A673 (cell line): Measurements from ENCODE around the gene TMPRSS11A. TPM values are rescaled to one million over a fixed set of nuclear protein-coding genes. Genes with fewer than 3 reads are reported as not detected.

Source experiments
- BruUV-seq: library from RNA; stranded (reverse); fragments of 400-500 nt; replicated peaks from 2 replicates; lab custom pipeline; 2021; lab: Mats Ljungman, UMichigan
- CTCF ChIA-PET: fragments of 300-600 bp; sonication (Branson Sonifier 250); formaldehyde crosslinking; loops from one replicate; lab custom pipeline; 2022; ENCODE audit warnings: antibody characterized with exemption; lab: Charles Lee
- POLR2A ChIA-PET: fragments of 300-600 bp; sonication (Branson Sonifier 250); formaldehyde crosslinking; loops from one replicate; lab custom pipeline; 2022; ENCODE audit warnings: antibody characterized with exemption; ENCODE audit not compliant: low non-redundant PET; lab: Charles Lee
- DNase-seq: peaks from one replicate; pipeline ENCODE4 v3.0.0-alpha.2; 2015; ENCODE audit warnings: low spot score
- H3K27ac ChIP-seq: fragments of 200-600 bp; sonication (generic); 2 replicates; pipeline ENCODE4 v1.5.1; 2016; ENCODE audit warnings: mixed run types, low read depth, mild to moderate bottlenecking, mixed read lengths, antibody characterized with exemption, low read length; ENCODE audit not compliant: poor library complexity, severe bottlenecking
- H3K27me3 ChIP-seq: fragments of 200-600 bp; sonication (generic); replicated peaks from 2 replicates; pipeline ENCODE4 v1.6.1; 2017; ENCODE audit warnings: mixed run types, low read depth, mild to moderate bottlenecking, mixed read lengths, antibody characterized with exemption, low read length; ENCODE audit not compliant: insufficient read depth, poor library complexity
- H3K36me3 ChIP-seq: fragments of 200-600 bp; sonication (generic); 2 replicates; pipeline ENCODE4 v1.6.1; 2016; ENCODE audit warnings: mixed run types, mild to moderate bottlenecking, mixed read lengths, antibody characterized with exemption, low read length; ENCODE audit not compliant: insufficient read depth, poor library complexity, severe bottlenecking
- H3K4me1 ChIP-seq: fragments of 200-600 bp; sonication (generic); 2 replicates; pipeline ENCODE4 v1.6.1; 2017; ENCODE audit warnings: mixed run types, mild to moderate bottlenecking, mixed read lengths, antibody characterized with exemption, low read length; ENCODE audit not compliant: insufficient read depth, poor library complexity, severe bottlenecking
- H3K4me3 ChIP-seq: fragments of 200-600 bp; sonication (generic); 2 replicates; pipeline ENCODE4 v1.5.1; 2016; ENCODE audit warnings: low read depth, mixed run types, mild to moderate bottlenecking, mixed read lengths, low read length; ENCODE audit not compliant: poor library complexity, severe bottlenecking
- H3K9me3 ChIP-seq: fragments of 200-600 bp; sonication (generic); 2 replicates; pipeline ENCODE4 v1.6.1; 2016; ENCODE audit warnings: mixed run types, low read depth, mild to moderate bottlenecking, mixed read lengths, antibody characterized with exemption, low read length; ENCODE audit not compliant: poor library complexity, severe bottlenecking
- EZH2 ChIP-seq: fragments of 200-600 bp; sonication (generic); IDR thresholded peaks from 2 replicates; pipeline ENCODE4 v1.6.1; 2017; ENCODE audit warnings: borderline replicate concordance, low read depth, mild to moderate bottlenecking, mixed read lengths, antibody characterized with exemption, low read length; ENCODE audit not compliant: poor library complexity, severe bottlenecking
- intact Hi-C: fragments of 100-400 bp; cut with micrococcal nuclease; formaldehyde crosslinking; loops from one replicate; pipeline ENCODE4 v1.10.0; 2022; ENCODE audit not compliant: unreplicated experiment
- total RNA-seq: library from RNA; stranded (reverse); gene quantifications from 2 replicates; pipeline ENCODE4 v1.2.3, GENCODE V29; 2021
- TF ChIP-seq, protein P1 (sequence below): fragments of 300-800, 200-600 bp; sonication (generic); conservative IDR thresholded peaks from 2 replicates; pipeline ENCODE4 v1.5.1; 2017; ENCODE audit warnings: low read depth, mild to moderate bottlenecking, antibody characterized with exemption, low read length, moderate library complexity, mixed read lengths

Gene TMPRSS11A
- total RNA-seq, 1 experiment from 2014 or later, result not detected

DNA sequence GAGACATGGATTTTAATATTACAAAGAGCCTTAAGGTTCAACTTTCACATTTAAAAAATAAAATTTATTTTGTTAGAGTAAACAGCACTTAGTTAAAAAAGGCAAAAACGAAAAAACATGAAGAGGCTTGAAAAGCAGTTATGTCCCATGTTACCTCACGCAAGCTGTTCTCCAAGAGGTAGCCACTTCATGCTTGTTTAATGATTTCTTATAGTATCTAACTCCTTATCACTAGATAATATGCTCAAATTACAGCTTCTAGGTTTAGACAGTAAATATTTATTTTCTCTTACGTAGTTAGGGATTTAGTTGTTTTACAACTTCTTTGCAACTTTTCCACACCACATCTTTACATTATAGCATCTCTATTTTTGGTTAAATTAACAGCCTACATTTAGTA lies 51.7 kb downstream of the TMPRSS11A start:
- no peak for DNase-seq
- CTCF ChIA-PET, result interaction anchor here (0.6 kb wide), 1 partner anchor 10 kb away, joined by 7 read pairs; no protein-coding TSS in a partner anchor
- POLR2A ChIA-PET, result no interaction called here

DNA sequence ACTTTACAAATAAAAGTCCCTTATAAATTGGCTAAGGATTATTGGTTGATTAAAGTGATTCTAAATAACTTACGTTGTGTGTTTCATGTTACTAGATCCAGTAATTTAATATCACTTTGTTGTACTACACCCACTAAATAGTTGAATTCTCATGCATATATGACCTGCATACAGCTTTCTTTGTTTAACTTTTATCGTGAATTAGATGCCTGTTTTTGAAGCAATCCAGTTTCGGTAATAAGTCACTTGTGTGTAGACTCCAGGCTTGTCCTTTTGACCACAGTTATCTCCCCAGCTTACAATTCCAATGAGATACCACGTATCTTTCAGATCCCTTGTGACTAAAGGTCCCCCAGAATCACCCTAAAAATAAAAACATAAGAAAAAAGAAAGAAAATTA lies 52.2 kb downstream of the TMPRSS11A start:
- TF ChIP-seq EZH2, result no peak
- TF ChIP-seq, protein P1, sequence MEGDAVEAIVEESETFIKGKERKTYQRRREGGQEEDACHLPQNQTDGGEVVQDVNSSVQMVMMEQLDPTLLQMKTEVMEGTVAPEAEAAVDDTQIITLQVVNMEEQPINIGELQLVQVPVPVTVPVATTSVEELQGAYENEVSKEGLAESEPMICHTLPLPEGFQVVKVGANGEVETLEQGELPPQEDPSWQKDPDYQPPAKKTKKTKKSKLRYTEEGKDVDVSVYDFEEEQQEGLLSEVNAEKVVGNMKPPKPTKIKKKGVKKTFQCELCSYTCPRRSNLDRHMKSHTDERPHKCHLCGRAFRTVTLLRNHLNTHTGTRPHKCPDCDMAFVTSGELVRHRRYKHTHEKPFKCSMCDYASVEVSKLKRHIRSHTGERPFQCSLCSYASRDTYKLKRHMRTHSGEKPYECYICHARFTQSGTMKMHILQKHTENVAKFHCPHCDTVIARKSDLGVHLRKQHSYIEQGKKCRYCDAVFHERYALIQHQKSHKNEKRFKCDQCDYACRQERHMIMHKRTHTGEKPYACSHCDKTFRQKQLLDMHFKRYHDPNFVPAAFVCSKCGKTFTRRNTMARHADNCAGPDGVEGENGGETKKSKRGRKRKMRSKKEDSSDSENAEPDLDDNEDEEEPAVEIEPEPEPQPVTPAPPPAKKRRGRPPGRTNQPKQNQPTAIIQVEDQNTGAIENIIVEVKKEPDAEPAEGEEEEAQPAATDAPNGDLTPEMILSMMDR, result no peak
- ChIA-PET CTCF (no interaction called here), POLR2A (no interaction called here)
- Histone ChIP-seq H3K4me1 (no peaks in the 10 kb centered on the region), H3K36me3 (no peaks in the 10 kb centered on the region), H3K27ac (no peak overlapping the region), H3K9me3 (no peaks in the 10 kb centered on the region), H3K27me3 (no peaks in the 10 kb centered on the region), H3K4me3 (no peak overlapping the region)
- BruUV-seq, result no TSS peak
- intact Hi-C loops, result loop anchor here (5.0 kb wide), 1 partner anchor 39 kb away; no protein-coding TSS in a partner anchor
- DNase-seq, result no peak

More for the DNA sequence above, 51.7 kb downstream of the TMPRSS11A start:
- no TSS peak for BruUV-seq
- no peak for TF ChIP-seq EZH2
- TF ChIP-seq, protein P1, result no peak
- Histone ChIP-seq H3K27me3 (no peaks in the 10 kb centered on the region), H3K27ac (no peak overlapping the region), H3K9me3 (no peaks in the 10 kb centered on the region), H3K4me3 (no peak overlapping the region), H3K4me1 (no peaks in the 10 kb centered on the region), H3K36me3 (no peaks in the 10 kb centered on the region)
- intact Hi-C loops, result loop anchor here (5.0 kb wide), 1 partner anchor 39 kb away; no protein-coding TSS in a partner anchor

DNA sequence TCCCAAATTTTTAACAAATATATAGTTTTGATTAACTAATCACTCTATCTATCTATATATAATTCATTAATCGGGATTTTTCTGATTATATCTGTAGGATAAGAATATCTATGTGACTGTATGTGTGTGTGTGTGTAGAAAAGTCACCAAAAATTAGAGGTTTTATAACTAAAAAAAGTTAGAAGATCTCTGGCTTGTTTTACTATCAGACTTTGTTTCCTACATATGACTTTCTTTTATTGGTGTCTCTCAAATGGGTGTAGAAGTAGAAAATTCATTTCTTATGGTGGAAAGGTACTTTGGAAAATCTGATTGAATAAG lies 52.7 kb downstream of the TMPRSS11A start:
- Histone ChIP-seq H3K27ac (no peak overlapping the region), H3K9me3 (no peaks in the 10 kb centered on the region), H3K4me1 (no peaks in the 10 kb centered on the region), H3K27me3 (no peaks in the 10 kb centered on the region), H3K36me3 (no peaks in the 10 kb centered on the region), H3K4me3 (no peak overlapping the region)
- no peak for DNase-seq
- ChIA-PET POLR2A (no interaction called here), CTCF (no interaction called here)
- no TSS peak for BruUV-seq
- TF ChIP-seq EZH2, result no peak
- TF ChIP-seq, protein P1, result no peak
- intact Hi-C loops, result loop anchor here (5.0 kb wide), 1 partner anchor 38 kb away; no protein-coding TSS in a partner anchor
